ENCODE results near the gene OAS3. TPM values are rescaled to one million over a fixed set of nuclear protein-coding genes. Genes with fewer than 3 reads are reported as not detected.
A peak's percentile ranks its signal among the peaks of the same experiment; 100 is the strongest.
"Not testable (repeated sequence)": the region's sequence is repeated elsewhere in the genome, so short reads cannot be mapped to it uniquely, and the experiment has no call there.

The OAS3 gene
- total RNA-seq, 1 donor from 2014 or later, result 6.2 TPM

GRCh38 chr12:112946236-112947000 lies 8.1 kb downstream of the OAS3 start:
- DNase-seq, result no peak
- intact Hi-C loops (cut with micrococcal nuclease), result no loop called here
- ATAC-seq, result no peak

GRCh38 chr12:112947314-112947713 lies 9.0 kb downstream of the OAS3 start:
- intact Hi-C loops (cut with micrococcal nuclease), result no loop called here
- ATAC-seq (no peak), DNase-seq (no peak)

GRCh38 chr12:112947761-112948160 lies 9.5 kb downstream of the OAS3 start:
- no peak for DNase-seq
- no peak for ATAC-seq
- intact Hi-C loops (cut with micrococcal nuclease), result no loop called here

- DNase-seq, result no peak
- intact Hi-C loops (cut with micrococcal nuclease), result no loop called here
- ATAC-seq, result no peak
Observed at GRCh38 chr12:112948806-112949205, 10.5 kb downstream of the OAS3 start.

GRCh38 chr12:112950701-112951100 lies 12.4 kb downstream of the OAS3 start:
- ATAC-seq (no peak), DNase-seq (no peak)
- intact Hi-C loops (cut with micrococcal nuclease), result no loop called here

GRCh38 chr12:112957125-112957524 lies 18.9 kb downstream of the OAS3 start:
- DNase-seq; ATAC-seq; intact Hi-C loops (cut with micrococcal nuclease): not testable (repeated sequence)

GRCh38 chr12:112961074-112961473 lies 22.8 kb downstream of the OAS3 start:
- intact Hi-C loops (cut with micrococcal nuclease), result no loop called here
- no peak for DNase-seq
- no peak for ATAC-seq

- no peak for DNase-seq
- ATAC-seq, result no peak
- intact Hi-C loops (cut with micrococcal nuclease), result no loop called here
Observed at GRCh38 chr12:112961536-112961935, 23.3 kb downstream of the OAS3 start.

- no peak for ATAC-seq
- no peak for DNase-seq
- intact Hi-C loops (cut with micrococcal nuclease), result no loop called here
Observed at GRCh38 chr12:112962561-112962960, 24.3 kb downstream of the OAS3 start.

- intact Hi-C loops (cut with micrococcal nuclease), result no loop called here
- ATAC-seq, result no peak
Observed at GRCh38 chr12:112963227-112963861, 25.1 kb downstream of the OAS3 start.

GRCh38 chr12:112964067-112964670 lies 25.9 kb downstream of the OAS3 start:
- ATAC-seq (no peak), DNase-seq (no peak)
- intact Hi-C loops (cut with micrococcal nuclease), result no loop called here

More at GRCh38 chr12:112963227-112963861, 25.1 kb downstream of the OAS3 start:
- DNase-seq, result no peak

GRCh38 chr12:112964915-112965314 lies 26.6 kb downstream of the OAS3 start:
- intact Hi-C loops (cut with micrococcal nuclease), result no loop called here
- ATAC-seq, result no peak
- no peak for DNase-seq

- ATAC-seq (no peak), DNase-seq (no peak)
- intact Hi-C loops (cut with micrococcal nuclease), result no loop called here
Observed at GRCh38 chr12:112965643-112966042, 27.4 kb downstream of the OAS3 start.

GRCh38 chr12:112967306-112967705 lies 29.0 kb downstream of the OAS3 start:
- ATAC-seq (no peak), DNase-seq (no peak)
- intact Hi-C loops (cut with micrococcal nuclease), result no loop called here

GRCh38 chr12:112967858-112968257 lies 29.6 kb downstream of the OAS3 start:
- no peak for DNase-seq
- ATAC-seq, result no peak
- intact Hi-C loops (cut with micrococcal nuclease), result no loop called here

GRCh38 chr12:112969547-112970306 lies 31.5 kb downstream of the OAS3 start:
- DNase-seq (no peak), ATAC-seq (no peak)
- intact Hi-C loops (cut with micrococcal nuclease), result no loop called here

GRCh38 chr12:112970391-112970790 lies 32.1 kb downstream of the OAS3 start:
- DNase-seq (no peak), ATAC-seq (no peak)
- intact Hi-C loops (cut with micrococcal nuclease), result no loop called here

GRCh38 chr12:112971248-112971647 lies 33.0 kb downstream of the OAS3 start:
- peak; percentile 50 for DNase-seq
- ATAC-seq, result peak; percentile 57

GRCh38 chr12:112973011-112973735 lies 34.9 kb downstream of the OAS3 start:
- ATAC-seq (no peak), DNase-seq (no peak)
- intact Hi-C loops (cut with micrococcal nuclease), result no loop called here

More at GRCh38 chr12:112971248-112971647, 33.0 kb downstream of the OAS3 start:
- intact Hi-C loops (cut with micrococcal nuclease), result no loop called here
